Dedifferentiated amniotic fluid mesenchymal stem cell (primary cell): ENCODE data around the gene DYRK2.

ENCODE experiments used
- DNase-seq: peaks from one replicate; pipeline ENCODE4 v3.0.0-alpha.2; 2016; ENCODE audit errors: extremely low spot score

DYRK2 gene

GRCh38 chr12:67646775-67647174, 1.8 kb upstream of the DYRK2 start:
- no peak for DNase-seq

- no peak for DNase-seq
Measured at GRCh38 chr12:67647181-67647798, 1.3 kb upstream of the DYRK2 start.

GRCh38 chr12:67647799-67648520, 585 bp upstream of the DYRK2 start:
- peak; percentile 79 for DNase-seq

GRCh38 chr12:67649261-67649569, 670 bp downstream of the DYRK2 start:
- no peak for DNase-seq

GRCh38 chr12:67649570-67650387, 1.2 kb downstream of the DYRK2 start:
- DNase-seq, result no peak

- no peak for DNase-seq
Measured at GRCh38 chr12:67650388-67651131, 2.0 kb downstream of the DYRK2 start.

- no peak for DNase-seq
Measured at GRCh38 chr12:67651132-67651695, 2.7 kb downstream of the DYRK2 start.

GRCh38 chr12:67655829-67656228, 7.3 kb downstream of the DYRK2 start:
- no peak for DNase-seq

GRCh38 chr12:67656251-67656650, 7.7 kb downstream of the DYRK2 start:
- DNase-seq, result no peak

GRCh38 chr12:67658486-67658885, 9.9 kb downstream of the DYRK2 start:
- no peak for DNase-seq

- no peak for DNase-seq
Measured at GRCh38 chr12:67659292-67659691, 10.7 kb downstream of the DYRK2 start.

- DNase-seq, result peak; percentile 35
Measured at GRCh38 chr12:67661311-67662021, 12.9 kb downstream of the DYRK2 start.

- peak; percentile 86 for DNase-seq
Measured at GRCh38 chr12:67662910-67663538, 14.5 kb downstream of the DYRK2 start.

GRCh38 chr12:67664171-67664570, 15.6 kb downstream of the DYRK2 start:
- DNase-seq, result no peak

- DNase-seq, result no peak
Measured at GRCh38 chr12:67665679-67666078, 17.1 kb downstream of the DYRK2 start.

- no peak for DNase-seq
Measured at GRCh38 chr12:67666605-67667004, 18.1 kb downstream of the DYRK2 start.

- DNase-seq, result no peak
Measured at GRCh38 chr12:67667276-67668073, 18.9 kb downstream of the DYRK2 start.

GRCh38 chr12:67669217-67669933, 20.8 kb downstream of the DYRK2 start:
- DNase-seq, result no peak

- DNase-seq, result no peak
Measured at GRCh38 chr12:67669934-67670631, 21.5 kb downstream of the DYRK2 start.
